GM21447 (cell line): ENCODE data around the gene KRTAP10-8.
"Not testable (repeated sequence)": the region's sequence is repeated elsewhere in the genome, so short reads cannot be mapped to it uniquely, and the experiment has no call there.

Source experiments
- ATAC-seq: cut with Tn5 transposase; IDR thresholded peaks from one replicate; pipeline ENCODE4 v1.9.1; 2021; ENCODE audit not compliant: unreplicated experiment

KRTAP10-8 gene

GRCh38 chr21:44598061-44598460, 13.8 kb upstream of the KRTAP10-8 start:
- ATAC-seq, result no peak

GRCh38 chr21:44599264-44600029, 12.4 kb upstream of the KRTAP10-8 start:
- no peak for ATAC-seq

- not testable (repeated sequence) for ATAC-seq
These were observed 11.5 kb upstream of the KRTAP10-8 start, which contains the start of gene KRTAP10-7 for GRCh38 chr21:44600118-44600978. TSS of gene KRTAP10-7 (plus strand) at chr21:44600597. CDS start at chr21:44600622, 25 bp downstream.

- ATAC-seq, result not testable (repeated sequence)
These were observed 10.8 kb upstream of the KRTAP10-8 start for GRCh38 chr21:44601091-44601490.

GRCh38 chr21:44601596-44602462, 10.1 kb upstream of the KRTAP10-8 start:
- no peak for ATAC-seq

GRCh38 chr21:44602463-44602850, 9.4 kb upstream of the KRTAP10-8 start:
- ATAC-seq, result no peak

- no peak for ATAC-seq
These were observed 8.6 kb upstream of the KRTAP10-8 start for GRCh38 chr21:44603109-44603875.

- ATAC-seq, result no peak
These were observed 8.0 kb upstream of the KRTAP10-8 start for GRCh38 chr21:44603911-44604310.

- ATAC-seq, result no peak
These were observed 5.4 kb upstream of the KRTAP10-8 start for GRCh38 chr21:44606495-44606894.

GRCh38 chr21:44609193-44609592, 2.7 kb upstream of the KRTAP10-8 start:
- no peak for ATAC-seq

GRCh38 chr21:44610157-44610843, 1.6 kb upstream of the KRTAP10-8 start:
- not testable (repeated sequence) for ATAC-seq

GRCh38 chr21:44611551-44611950, 328 bp upstream of the KRTAP10-8 start:
- ATAC-seq, result no peak

- no peak for ATAC-seq
These were observed 870 bp downstream of the KRTAP10-8 start for GRCh38 chr21:44612669-44613229.

- ATAC-seq, result no peak
These were observed 1.7 kb downstream of the KRTAP10-8 start for GRCh38 chr21:44613386-44614155.

GRCh38 chr21:44614161-44614631, 2.3 kb downstream of the KRTAP10-8 start:
- ATAC-seq, result no peak

- no peak for ATAC-seq
These were observed 3.1 kb downstream of the KRTAP10-8 start for GRCh38 chr21:44614961-44615391.

GRCh38 chr21:44615466-44615865, 3.6 kb downstream of the KRTAP10-8 start:
- no peak for ATAC-seq

- ATAC-seq, result no peak
These were observed 4.2 kb downstream of the KRTAP10-8 start for GRCh38 chr21:44615911-44616590.
